Measurements from ENCODE around the gene RARB.

GRCh38 chr3:25396686-25397085 lies 31.4 kb upstream of the RARB start:
- TF ChIP-seq GABPA (IDR thresholded peaks at IDR 0.05; ENCODE audit: low read depth) (no peak), CTCF (IDR thresholded peaks at IDR 0.05; ENCODE audit: insufficient read depth, low read length) (no peak), POLR2AphosphoS5 (IDR thresholded peaks at IDR 0.05; ENCODE audit: low read depth) (no peak)
- TF ChIP-seq, protein P1, sequence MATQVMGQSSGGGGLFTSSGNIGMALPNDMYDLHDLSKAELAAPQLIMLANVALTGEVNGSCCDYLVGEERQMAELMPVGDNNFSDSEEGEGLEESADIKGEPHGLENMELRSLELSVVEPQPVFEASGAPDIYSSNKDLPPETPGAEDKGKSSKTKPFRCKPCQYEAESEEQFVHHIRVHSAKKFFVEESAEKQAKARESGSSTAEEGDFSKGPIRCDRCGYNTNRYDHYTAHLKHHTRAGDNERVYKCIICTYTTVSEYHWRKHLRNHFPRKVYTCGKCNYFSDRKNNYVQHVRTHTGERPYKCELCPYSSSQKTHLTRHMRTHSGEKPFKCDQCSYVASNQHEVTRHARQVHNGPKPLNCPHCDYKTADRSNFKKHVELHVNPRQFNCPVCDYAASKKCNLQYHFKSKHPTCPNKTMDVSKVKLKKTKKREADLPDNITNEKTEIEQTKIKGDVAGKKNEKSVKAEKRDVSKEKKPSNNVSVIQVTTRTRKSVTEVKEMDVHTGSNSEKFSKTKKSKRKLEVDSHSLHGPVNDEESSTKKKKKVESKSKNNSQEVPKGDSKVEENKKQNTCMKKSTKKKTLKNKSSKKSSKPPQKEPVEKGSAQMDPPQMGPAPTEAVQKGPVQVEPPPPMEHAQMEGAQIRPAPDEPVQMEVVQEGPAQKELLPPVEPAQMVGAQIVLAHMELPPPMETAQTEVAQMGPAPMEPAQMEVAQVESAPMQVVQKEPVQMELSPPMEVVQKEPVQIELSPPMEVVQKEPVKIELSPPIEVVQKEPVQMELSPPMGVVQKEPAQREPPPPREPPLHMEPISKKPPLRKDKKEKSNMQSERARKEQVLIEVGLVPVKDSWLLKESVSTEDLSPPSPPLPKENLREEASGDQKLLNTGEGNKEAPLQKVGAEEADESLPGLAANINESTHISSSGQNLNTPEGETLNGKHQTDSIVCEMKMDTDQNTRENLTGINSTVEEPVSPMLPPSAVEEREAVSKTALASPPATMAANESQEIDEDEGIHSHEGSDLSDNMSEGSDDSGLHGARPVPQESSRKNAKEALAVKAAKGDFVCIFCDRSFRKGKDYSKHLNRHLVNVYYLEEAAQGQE (IDR thresholded peaks at IDR 0.05; ENCODE audit: insufficient replicate concordance, low read depth), result no peak
